SW 1271 (cell line): ENCODE measurements around the gene HCN3.
A peak's percentile ranks its signal among the peaks of the same experiment; 100 is the strongest.
"Not testable (repeated sequence)": the region's sequence is repeated elsewhere in the genome, so short reads cannot be mapped to it uniquely, and the experiment has no call there.

ENCODE experiments used
- DNase-seq, 2 experiments: peaks; one replicate each; lab custom pipeline; 2025; lab: John Stamatoyannopoulos, UW

Gene HCN3

GRCh38 chr1:155284476-155284875 lies 7.2 kb downstream of the HCN3 start:
- no peak for DNase-seq

GRCh38 chr1:155285063-155285462 lies 7.8 kb downstream of the HCN3 start:
- no peak for DNase-seq

GRCh38 chr1:155285631-155286044 lies 8.4 kb downstream of the HCN3 start:
- no peak for DNase-seq

- DNase-seq, result no peak
These were observed 9.3 kb downstream of the HCN3 start for GRCh38 chr1:155286544-155286943.

- no peak for DNase-seq
These were observed 10.8 kb downstream of the HCN3 start for GRCh38 chr1:155287987-155288543.

GRCh38 chr1:155291006-155291405 lies 13.7 kb downstream of the HCN3 start:
- DNase-seq, result not testable (repeated sequence)

- DNase-seq, result no peak
These were observed 16.0 kb downstream of the HCN3 start for GRCh38 chr1:155293086-155293749.

- DNase-seq, result no peak
These were observed 17.4 kb downstream of the HCN3 start for GRCh38 chr1:155294520-155295182.

- DNase-seq, result no peak
These were observed 18.1 kb downstream of the HCN3 start for GRCh38 chr1:155295183-155295941.

- DNase-seq, result no peak
These were observed 18.6 kb downstream of the HCN3 start for GRCh38 chr1:155295942-155296267.

- DNase-seq, result no peak
These were observed 19.4 kb downstream of the HCN3 start for GRCh38 chr1:155296661-155297060.

- no peak for DNase-seq
These were observed 20.1 kb downstream of the HCN3 start for GRCh38 chr1:155297384-155297783.

- DNase-seq, result no peak
These were observed 22.8 kb downstream of the HCN3 start for GRCh38 chr1:155300024-155300423.

GRCh38 chr1:155300553-155301329 lies 23.5 kb downstream of the HCN3 start:
- DNase-seq, result no peak

- no peak for DNase-seq
These were observed 24.1 kb downstream of the HCN3 start, which contains the start of gene PKLR for GRCh38 chr1:155301342-155301841. TSS of gene PKLR (minus strand) at chr1:155301438. CDS start at chr1:155301395, 43 bp downstream.

- DNase-seq, result no peak
These were observed 27.3 kb downstream of the HCN3 start for GRCh38 chr1:155304558-155305063.

GRCh38 chr1:155305881-155306391 lies 28.7 kb downstream of the HCN3 start:
- no peak for DNase-seq

- DNase-seq, result peak in 1 of 2 experiments; percentile 11
These were observed 30.0 kb downstream of the HCN3 start for GRCh38 chr1:155307247-155307740.

GRCh38 chr1:155308493-155309422 lies 31.5 kb downstream of the HCN3 start, which contains the start of gene FDPS:
TSS of gene FDPS (plus strand) at chr1:155308866. CDS start at chr1:155309790, 924 bp downstream.
- peak; percentile 84 to 93 for DNase-seq
